IMR-90 (cell line): Measurements from ENCODE around the gene CFAP45. TPM values are rescaled to one million over a fixed set of nuclear protein-coding genes. Genes with fewer than 3 reads are reported as not detected.

Experiments used
- ATAC-seq: fragments of 200-7000 bp; cut with Tn5 transposase; 2 replicates; pipeline ENCODE4 v1.9.1; 2020; ENCODE audit warnings: low read depth, mild to moderate bottlenecking, moderate library complexity
- BruUV-seq: library from RNA; stranded (reverse); fragments of 400-500 nt; replicated peaks from 2 replicates; lab custom pipeline; 2021; lab: Mats Ljungman, UMichigan
- CTCF ChIA-PET: fragments of 300-600 bp; formaldehyde crosslinking; extraction: SDS; loops from one replicate; lab custom pipeline; 2021; ENCODE audit warnings: antibody characterized with exemption; lab: Yijun Ruan, JAX
- POLR2A ChIA-PET: fragments of 300-600 bp; sonication (Branson Sonifier 250); formaldehyde crosslinking; loops from one replicate; lab custom pipeline; 2022; ENCODE audit warnings: antibody characterized with exemption; ENCODE audit not compliant: unreplicated experiment; lab: Charles Lee
- DNase-seq: peaks from one replicate; pipeline ENCODE4 v3.0.0; 2013
- H2AFZ ChIP-seq: replicated peaks from 2 replicates; pipeline ENCODE3; 2013; ENCODE audit warnings: low read length, mild to moderate bottlenecking; ENCODE audit not compliant: poor library complexity
- H2AK5ac ChIP-seq: 2 replicates; pipeline ENCODE4 v1.6.1; 2013; ENCODE audit warnings: low read depth, low read length, inconsistent platforms
- H2AK9ac ChIP-seq: replicated peaks from 2 replicates; pipeline ENCODE3; 2013; ENCODE audit warnings: mild to moderate bottlenecking, low read depth, low read length, moderate library complexity; ENCODE audit not compliant: poor library complexity
- H2BK120ac ChIP-seq: 2 replicates; pipeline ENCODE4 v1.6.1; 2013; ENCODE audit warnings: low read depth, low read length, inconsistent platforms
- H2BK15ac ChIP-seq: 3 replicates; pipeline ENCODE4 v1.6.1; 2013; ENCODE audit warnings: low read depth, low read length, inconsistent platforms
- H2BK20ac ChIP-seq: 2 replicates; pipeline ENCODE4 v1.6.1; 2013; ENCODE audit warnings: low read depth, mild to moderate bottlenecking, inconsistent platforms, low read length, moderate library complexity
- H2BK5ac ChIP-seq: 2 replicates; pipeline ENCODE4 v1.6.1; 2013; ENCODE audit warnings: mild to moderate bottlenecking, low read depth, low read length, inconsistent platforms; ENCODE audit not compliant: poor library complexity, severe bottlenecking
- H3K14ac ChIP-seq: replicated peaks from 2 replicates; pipeline ENCODE4 v1.6.1; 2013; ENCODE audit warnings: low read depth, low read length, inconsistent platforms
- H3K18ac ChIP-seq: 2 replicates; pipeline ENCODE4 v1.6.1; 2013; ENCODE audit warnings: low read depth, low read length, control low read depth
- H3K23ac ChIP-seq: 2 replicates; pipeline ENCODE4 v1.6.1; 2013; ENCODE audit warnings: low read depth, low read length, inconsistent platforms
- H3K27ac ChIP-seq: 2 replicates; pipeline ENCODE4 v1.5.1; 2013; ENCODE audit warnings: mild to moderate bottlenecking, control low read depth, low read length; ENCODE audit not compliant: insufficient read depth
- H3K27me3 ChIP-seq: 2 replicates; pipeline ENCODE4 v1.6.1; 2013; ENCODE audit warnings: low read length; ENCODE audit not compliant: control insufficient read depth, insufficient read depth
- H3K36me3 ChIP-seq: 2 replicates; pipeline ENCODE4 v1.6.1; 2013; ENCODE audit warnings: low read length, mixed read lengths; ENCODE audit not compliant: control insufficient read depth, insufficient read depth
- H3K4ac ChIP-seq: 2 replicates; pipeline ENCODE4 v1.6.1; 2013; ENCODE audit warnings: low read depth, low read length, inconsistent platforms
- H3K4me1 ChIP-seq: 2 replicates; pipeline ENCODE4 v1.6.1; 2013; ENCODE audit warnings: low read length, mixed read lengths; ENCODE audit not compliant: control insufficient read depth, insufficient read depth
- H3K4me2 ChIP-seq: 2 replicates; pipeline ENCODE4 v1.6.1; 2013; ENCODE audit warnings: low read depth, mild to moderate bottlenecking, control low read depth, low read length, moderate library complexity
- H3K4me3 ChIP-seq: 2 replicates; pipeline ENCODE4 v1.5.1; 2013; ENCODE audit warnings: low read depth, mild to moderate bottlenecking, control low read depth, low read length, moderate library complexity; ENCODE audit not compliant: insufficient read depth
- H3K56ac ChIP-seq: 2 replicates; pipeline ENCODE4 v1.6.1; 2013; ENCODE audit warnings: low read length, inconsistent platforms; ENCODE audit not compliant: insufficient read depth; ENCODE audit errors: extremely low read depth
- H3K79me1 ChIP-seq, 2 experiments: 2 replicates each; pipeline ENCODE4 v1.6.1; 2013; ENCODE audit warnings: low read length in 2 of 2, inconsistent platforms in 1 of 2, low read depth in 1 of 2
- H3K9ac ChIP-seq: 2 replicates; pipeline ENCODE4 v1.6.1; 2013; ENCODE audit warnings: low read depth, low read length, control low read depth
- H3K9me1 ChIP-seq: 2 replicates; pipeline ENCODE4 v1.6.1; 2013; ENCODE audit warnings: low read length, inconsistent platforms; ENCODE audit not compliant: insufficient read depth
- H3K9me3 ChIP-seq: 2 replicates; pipeline ENCODE4 v1.6.1; 2013; ENCODE audit warnings: low read length; ENCODE audit not compliant: control insufficient read depth, insufficient read depth
- H4K20me1 ChIP-seq: 2 replicates; pipeline ENCODE4 v1.6.1; 2013; ENCODE audit warnings: low read length, inconsistent platforms; ENCODE audit not compliant: insufficient read depth
- H4K5ac ChIP-seq: 2 replicates; pipeline ENCODE4 v1.6.1; 2013; ENCODE audit warnings: mild to moderate bottlenecking, low read depth, low read length, control low read depth
- H4K8ac ChIP-seq, 2 experiments: 2 replicates each; pipeline ENCODE4 v1.6.1; 2013; ENCODE audit warnings: low read depth in 2 of 2, low read length in 2 of 2, control low read depth in 1 of 2, inconsistent platforms in 1 of 2
- H4K91ac ChIP-seq: 2 replicates; pipeline ENCODE4 v1.6.1; 2013; ENCODE audit warnings: low read depth, low read length, inconsistent platforms; ENCODE audit not compliant: insufficient read depth
- CEBPB ChIP-seq: IDR thresholded peaks from 2 replicates; pipeline ENCODE4 v1.6.1; 2012; ENCODE audit warnings: low read depth, low read length, improper control_type of control experiment
- CHD1 ChIP-seq: IDR thresholded peaks from 2 replicates; pipeline ENCODE4 v1.6.1; 2012; ENCODE audit warnings: low read depth, low read length, improper control_type of control experiment
- MAZ ChIP-seq: IDR thresholded peaks from 2 replicates; pipeline ENCODE4 v1.6.1; 2012; ENCODE audit warnings: low read depth, mild to moderate bottlenecking, low read length, improper control_type of control experiment, moderate library complexity, borderline replicate concordance
- NFE2L2 ChIP-seq: fragments of 150-350 bp; IDR thresholded peaks from 2 replicates; pipeline ENCODE4 v1.6.1; 2016; ENCODE audit warnings: low read depth, mild to moderate bottlenecking, low read length
- POLR2A ChIP-seq: IDR thresholded peaks from 2 replicates; pipeline ENCODE4 v1.6.1; 2012; ENCODE audit warnings: mild to moderate bottlenecking, low read depth, low read length
- RAD21 ChIP-seq: IDR thresholded peaks from 2 replicates; pipeline ENCODE4 v1.6.1; 2012; ENCODE audit warnings: low read length, improper control_type of control experiment
- RCOR1 ChIP-seq: IDR thresholded peaks from 2 replicates; pipeline ENCODE4 v1.6.1; 2012; ENCODE audit warnings: mild to moderate bottlenecking, low read length, improper control_type of control experiment; ENCODE audit not compliant: insufficient replicate concordance
- USF2 ChIP-seq: fragments of 150-350 bp; IDR thresholded peaks from 2 replicates; pipeline ENCODE4 v1.6.1; 2017; ENCODE audit warnings: mild to moderate bottlenecking, antibody characterized with exemption, low read length, low read depth
- WGBS, 2 experiments: methylation state at CpG; one replicate each; pipeline versions ENCODE4 v1.1.5 to v1.1.7; 2013; ENCODE audit warnings: missing lambda C conversion rate in 2 of 2; ENCODE audit not compliant: insufficient read length in 1 of 2; ENCODE audit errors: extremely low coverage in 2 of 2; 5-methylcytosine and 5-hydroxymethylcytosine counted together
- dilution Hi-C: fragments of 300-500 bp; cut with HindIII; formaldehyde crosslinking; loops from one replicate; pipeline ENCODE4 v1.14.3; 2018; ENCODE audit warnings: low sequenced_read_pairs; ENCODE audit not compliant: unreplicated experiment
- in situ Hi-C: fragments of 300-500 bp; cut with MboI; formaldehyde crosslinking; loops from 3 replicates; pipeline ENCODE4 v1.14.3; 2019; ENCODE audit warnings: low sequenced_read_pairs, inconsistent platforms, mixed read lengths
- intact Hi-C: fragments of 100-400 bp; cut with micrococcal nuclease; formaldehyde crosslinking; loops from 2 replicates; pipeline ENCODE4 v1.10.0; 2022
- polyA plus RNA-seq, 3 experiments: library from polyadenylated mRNA; depleted of rRNA; stranded (reverse); fragments of >200 nt; gene quantifications; 2 replicates each; pipeline ENCODE4 v1.2.3, GENCODE V29; 2012; ENCODE audit warnings: low replicate concordance in 1 of 3
- total RNA-seq: library from RNA; depleted of rRNA; stranded (reverse); fragments of >200 nt; gene quantifications from 2 replicates; pipeline ENCODE4 v1.2.3, GENCODE V29; 2012

Gene CFAP45
- total and polyA plus RNA-seq, 2 of the 4 experiments (the other 2 are of a cell fraction) = 0.51 to 0.72 TPM

GRCh38 chr1:159915571-159916241 lies 15.7 kb upstream of the CFAP45 start:
- peaks cover 9 to 67% of the 10 kb centered on the region in 2 experiments for H3K79me1 ChIP-seq
- dilution Hi-C loops = no loop called here
- H2AFZ ChIP-seq = peak overlapping the region; percentile 46
- ATAC-seq = no peak; the same call in 1 of the 2 replicates
- TF ChIP-seq POLR2A (no peak), CEBPB (no peak), RAD21 (no peak), CHD1 (no peak), MAZ (no peak), RCOR1 (no peak), USF2 (no peak), NFE2L2 (no peak)
- H4K91ac ChIP-seq = peak overlapping the region; percentile 37; the same call in 1 of the 2 replicates
- H2AK9ac ChIP-seq = peak overlapping the region; percentile 75
- no TSS peak for BruUV-seq
- H2BK20ac ChIP-seq = peak overlapping the region; percentile 2; the same call in 1 of the 2 replicates
- peak overlapping the region; percentile 57 for H3K4ac ChIP-seq
- H3K56ac ChIP-seq = no peak overlapping the region
- in situ Hi-C loops = no loop called here
- peak overlapping the region; percentile 40; the same call in 1 of the 2 replicates for H2BK120ac ChIP-seq
- H4K5ac ChIP-seq = peak overlapping the region; percentile 10; the same call in 1 of the 2 replicates
- peak overlapping the region in 1 of 2 experiments; percentile 22; a peak in 2 of 4 replicates for H4K8ac ChIP-seq
- H3K27me3 ChIP-seq = no peaks in the 10 kb centered on the region
- H3K27ac ChIP-seq = peak overlapping the region; percentile 27; the same call in 1 of the 2 replicates
- no peaks in the 10 kb centered on the region for H3K9me3 ChIP-seq
- 0 out of 2 replicates have a peak overlapping the region, but pooled peaks have one; percentile 31 for H3K23ac ChIP-seq
- H3K4me2 ChIP-seq = 0 out of 2 replicates have a peak overlapping the region, but pooled peaks have one; percentile 1
- peak overlapping the region; percentile 33 for H2BK5ac ChIP-seq
- ChIA-PET CTCF (interaction anchor here (0.6 to 1.3 kb wide), 6 partner anchors 10 to 794 kb away, joined by 3 to 6 read pairs (median 3); partner anchors contain the start of gene TAGLN2), POLR2A (interaction anchor here (0.6 kb wide), 1 partner anchor 62 kb away, joined by 3 read pairs; no protein-coding TSS in a partner anchor)
- intact Hi-C loops = no loop called here
- H3K14ac ChIP-seq = peak overlapping the region; percentile 45; the same call in 1 of the 2 replicates
- peaks cover 51% of the 10 kb centered on the region for H4K20me1 ChIP-seq
- H3K4me1 ChIP-seq = peaks cover 35% of the 10 kb centered on the region
- no peak overlapping the region for H3K4me3 ChIP-seq
- peaks cover 33% of the 10 kb centered on the region for H3K36me3 ChIP-seq
- H3K9me1 ChIP-seq = peaks cover 49% of the 10 kb centered on the region
- H3K18ac ChIP-seq = peak overlapping the region; percentile 16; the same call in 1 of the 2 replicates
- peak overlapping the region; percentile 37; the same call in 1 of the 3 replicates for H2BK15ac ChIP-seq
- H2AK5ac ChIP-seq = peak overlapping the region; percentile 57
- WGBS, 2 experiments = 100% methylated on average over 1 of the region's 5 CpGs; no CpG with 5 or more reads in 1 of the 2 experiments
- no peak for DNase-seq
- no peak overlapping the region for H3K9ac ChIP-seq
